IMR-90 (cell line): ENCODE results near the gene PPOX. TPM values are rescaled to one million over a fixed set of nuclear protein-coding genes. Genes with fewer than 3 reads are reported as not detected.

ENCODE experiments used
- CHD1 ChIP-seq: IDR thresholded peaks from 2 replicates; pipeline ENCODE4 v1.6.1; 2012; ENCODE audit warnings: low read depth, low read length, improper control_type of control experiment
- FOS ChIP-seq: fragments of 150-350 bp; IDR thresholded peaks from 2 replicates; pipeline ENCODE4 v1.6.1; 2016; ENCODE audit warnings: low read depth, low read length
- RFX5 ChIP-seq: IDR thresholded peaks from 2 replicates; pipeline ENCODE4 v1.8.0; 2012; ENCODE audit warnings: low read depth, mild to moderate bottlenecking, low read length, moderate library complexity
- USF2 ChIP-seq: fragments of 150-350 bp; IDR thresholded peaks from 2 replicates; pipeline ENCODE4 v1.6.1; 2017; ENCODE audit warnings: mild to moderate bottlenecking, antibody characterized with exemption, low read length, low read depth
- microRNA-seq, 2 experiments: library from miRNA; stranded (forward) in 1 of 2; unstranded in 1 of 2; fragments of 10-50 nt in 1 of 2; fragments of <30 nt in 1 of 2; gene quantifications in 1 of 2; microRNA quantifications in 1 of 2; one replicate each; pipeline versions ENCODE3 to v1.1.0; 2013 to 2020; ENCODE audit not compliant: insufficient read depth in 1 of 2, insufficient read length in 1 of 2, unreplicated experiment in 1 of 2
- polyA plus RNA-seq, 3 experiments: library from polyadenylated mRNA; depleted of rRNA; stranded (reverse); fragments of >200 nt; gene quantifications; 2 replicates each; pipeline ENCODE4 v1.2.3, GENCODE V29; 2012; ENCODE audit warnings: low replicate concordance in 1 of 3
- small RNA-seq, 5 experiments: library from RNA; depleted of rRNA; stranded (forward); fragments of <200 nt; gene quantifications; one replicate each; pipeline ENCODE3, GENCODE V24; 2012
- total RNA-seq: library from RNA; depleted of rRNA; stranded (reverse); fragments of >200 nt; gene quantifications from 2 replicates; pipeline ENCODE4 v1.2.3, GENCODE V29; 2012; rRNA removed

The PPOX gene
- total and polyA plus RNA-seq, 2 of the 4 experiments (the other 2 are of a cell fraction), result 6.1 to 14.3 TPM

DNA sequence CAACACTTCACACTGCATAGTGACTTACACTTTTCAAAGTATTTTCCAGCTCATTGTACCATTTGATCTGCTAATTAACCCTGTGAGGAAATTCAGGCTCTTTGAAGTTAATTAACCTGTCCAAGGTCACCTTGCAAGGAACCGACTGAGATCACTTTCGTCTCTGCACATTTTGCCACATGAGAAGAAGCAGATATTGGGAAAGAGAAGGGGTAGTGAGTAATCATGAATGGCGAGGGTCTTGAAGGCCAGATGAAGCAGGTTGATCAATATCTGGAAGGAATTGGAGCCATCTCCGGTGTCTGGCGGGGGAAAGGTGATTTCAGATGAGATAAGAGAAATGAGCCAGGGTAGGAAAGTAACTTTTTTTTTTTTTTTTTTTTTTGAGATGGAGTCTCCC is 53.8 kb downstream of the PPOX start (continued):
- TF ChIP-seq USF2 (no peak), RFX5 (no peak), FOS (no peak), CHD1 (no peak)

Small RNA genes lying within 50 kb of the gene (microRNA-seq; reads per million reads assigned to microRNA genes)
- not detected for gene RF01225 (ENCODE audit: insufficient read depth, insufficient read length)

Small RNA genes lying within 50 kb of the gene (small RNA-seq; reads per million reads assigned to genes)
- 0 reads per million in 5 experiments for gene RF01225

Other genes with a start within 250 kb of the PPOX start
- not detected in 2 replicates for gene ITLN2, start 211.6 kb upstream of the PPOX start, total RNA-seq
- not detected in 2 replicates for gene ITLN2, start 211.6 kb upstream of the PPOX start, polyA plus RNA-seq (2012; rRNA removed)
- 0.83 and 2.2 TPM in 2 replicates for gene F11R, start 145.3 kb upstream of the PPOX start, total RNA-seq
- gene F11R, start 145.3 kb upstream of the PPOX start, polyA plus RNA-seq (2012; rRNA removed), result 0.47 and 0.79 TPM in 2 replicates
- gene TSTD1, start 127.5 kb upstream of the PPOX start, total RNA-seq, result not detected in 2 replicates
- 0.21 TPM in 1 of 2 replicates, not detected in the other for gene TSTD1, start 127.5 kb upstream of the PPOX start, polyA plus RNA-seq (2012; rRNA removed)
- gene USF1, start 120.4 kb upstream of the PPOX start, total RNA-seq, result 62.2 and 78.9 TPM in 2 replicates
- 34.6 and 37.1 TPM in 2 replicates for gene USF1, start 120.4 kb upstream of the PPOX start, polyA plus RNA-seq (2012; rRNA removed)
- not detected in 2 replicates for gene ARHGAP30, start 96.5 kb upstream of the PPOX start, total RNA-seq
- 0.02 and 0.03 TPM in 2 replicates for gene ARHGAP30, start 96.5 kb upstream of the PPOX start, polyA plus RNA-seq (2012; rRNA removed)
- under 0.01 and 0.18 TPM in 2 replicates for gene NECTIN4, start 76.9 kb upstream of the PPOX start, total RNA-seq
- 0.13 and 0.24 TPM in 2 replicates for gene NECTIN4, start 76.9 kb upstream of the PPOX start, polyA plus RNA-seq (2012; rRNA removed)
- 0.18 TPM in 1 of 2 replicates, not detected in the other for gene KLHDC9, start 68.1 kb upstream of the PPOX start, total RNA-seq
- 0.70 and 1.1 TPM in 2 replicates for gene KLHDC9, start 68.1 kb upstream of the PPOX start, polyA plus RNA-seq (2012; rRNA removed)
- 62.4 and 166 TPM in 2 replicates for gene PFDN2, start 48.4 kb upstream of the PPOX start, total RNA-seq
- gene PFDN2, start 48.4 kb upstream of the PPOX start, polyA plus RNA-seq (2012; rRNA removed), result 179 and 180 TPM in 2 replicates
- 22.8 TPM in 2 replicates for gene NIT1, start 48.3 kb upstream of the PPOX start, total RNA-seq
- gene NIT1, start 48.3 kb upstream of the PPOX start, polyA plus RNA-seq (2012; rRNA removed), result 33.2 and 33.6 TPM in 2 replicates
- gene DEDD, start 33.8 kb upstream of the PPOX start, total RNA-seq, result 35.3 and 47.9 TPM in 2 replicates
- 40.2 and 47.1 TPM in 2 replicates for gene DEDD, start 33.8 kb upstream of the PPOX start, polyA plus RNA-seq (2012; rRNA removed)
- gene UFC1, start 12.4 kb upstream of the PPOX start, total RNA-seq, result 134 and 137 TPM in 2 replicates
- gene UFC1, start 12.4 kb upstream of the PPOX start, polyA plus RNA-seq (2012; rRNA removed), result 113 and 140 TPM in 2 replicates
- gene USP21, start 6.9 kb upstream of the PPOX start, total RNA-seq, result 3.3 and 6.3 TPM in 2 replicates
- gene USP21, start 6.9 kb upstream of the PPOX start, polyA plus RNA-seq (2012; rRNA removed), result 23.8 and 24.7 TPM in 2 replicates
- gene B4GALT3, start 11.1 kb downstream of the PPOX start, total RNA-seq, result 11.4 and 19.9 TPM in 2 replicates
- gene B4GALT3, start 11.1 kb downstream of the PPOX start, polyA plus RNA-seq (2012; rRNA removed), result 36.0 and 41.5 TPM in 2 replicates
- gene ADAMTS4, start 32.6 kb downstream of the PPOX start, total RNA-seq, result 0.28 and 0.72 TPM in 2 replicates
- gene ADAMTS4, start 32.6 kb downstream of the PPOX start, polyA plus RNA-seq (2012; rRNA removed), result 0.39 and 0.40 TPM in 2 replicates
- 85.5 and 122 TPM in 2 replicates for gene NDUFS2, start 35.9 kb downstream of the PPOX start, total RNA-seq
- 101 and 103 TPM in 2 replicates for gene NDUFS2, start 35.9 kb downstream of the PPOX start, polyA plus RNA-seq (2012; rRNA removed)
- not detected in 2 replicates for gene FCER1G, start 48.9 kb downstream of the PPOX start, total RNA-seq
- 0.44 and 0.57 TPM in 2 replicates for gene FCER1G, start 48.9 kb downstream of the PPOX start, polyA plus RNA-seq (2012; rRNA removed)
- not detected in 2 replicates for gene APOA2, start 57.2 kb downstream of the PPOX start, total RNA-seq
- not detected in 2 replicates for gene APOA2, start 57.2 kb downstream of the PPOX start, polyA plus RNA-seq (2012; rRNA removed)
- 11.4 and 12.5 TPM in 2 replicates for gene TOMM40L, start 59.6 kb downstream of the PPOX start, total RNA-seq
- gene TOMM40L, start 59.6 kb downstream of the PPOX start, polyA plus RNA-seq (2012; rRNA removed), result 7.7 and 7.9 TPM in 2 replicates
- not detected in 2 replicates for gene NR1I3, start 71.8 kb downstream of the PPOX start, total RNA-seq
- not detected in 2 replicates for gene NR1I3, start 71.8 kb downstream of the PPOX start, polyA plus RNA-seq (2012; rRNA removed)
- gene PCP4L1, start 92.3 kb downstream of the PPOX start, total RNA-seq, result not detected in 2 replicates
- not detected in 2 replicates for gene PCP4L1, start 92.3 kb downstream of the PPOX start, polyA plus RNA-seq (2012; rRNA removed)
- gene MPZ, start 143.5 kb downstream of the PPOX start, total RNA-seq, result 0.18 and 0.28 TPM in 2 replicates
- gene MPZ, start 143.5 kb downstream of the PPOX start, polyA plus RNA-seq (2012; rRNA removed), result 0.80 and 0.96 TPM in 2 replicates
- gene SDHC, start 148.0 kb downstream of the PPOX start, total RNA-seq, result 36.1 and 158 TPM in 2 replicates
- gene SDHC, start 148.0 kb downstream of the PPOX start, polyA plus RNA-seq (2012; rRNA removed), result 155 and 235 TPM in 2 replicates
- gene CFAP126, start 201.4 kb downstream of the PPOX start, total RNA-seq, result not detected in 2 replicates
- not detected in 2 replicates for gene CFAP126, start 201.4 kb downstream of the PPOX start, polyA plus RNA-seq (2012; rRNA removed)